ENCODE data around the gene LRIG1. TPM values are rescaled to one million over a fixed set of nuclear protein-coding genes. Genes with fewer than 3 reads are reported as not detected.

LRIG1 gene
- total and polyA plus RNA-seq, 2 of the 8 experiments (the other 6 are each of a cell fraction or from before 2014, with no cell fraction given) = 78.1 to 88.7 TPM

DNA sequence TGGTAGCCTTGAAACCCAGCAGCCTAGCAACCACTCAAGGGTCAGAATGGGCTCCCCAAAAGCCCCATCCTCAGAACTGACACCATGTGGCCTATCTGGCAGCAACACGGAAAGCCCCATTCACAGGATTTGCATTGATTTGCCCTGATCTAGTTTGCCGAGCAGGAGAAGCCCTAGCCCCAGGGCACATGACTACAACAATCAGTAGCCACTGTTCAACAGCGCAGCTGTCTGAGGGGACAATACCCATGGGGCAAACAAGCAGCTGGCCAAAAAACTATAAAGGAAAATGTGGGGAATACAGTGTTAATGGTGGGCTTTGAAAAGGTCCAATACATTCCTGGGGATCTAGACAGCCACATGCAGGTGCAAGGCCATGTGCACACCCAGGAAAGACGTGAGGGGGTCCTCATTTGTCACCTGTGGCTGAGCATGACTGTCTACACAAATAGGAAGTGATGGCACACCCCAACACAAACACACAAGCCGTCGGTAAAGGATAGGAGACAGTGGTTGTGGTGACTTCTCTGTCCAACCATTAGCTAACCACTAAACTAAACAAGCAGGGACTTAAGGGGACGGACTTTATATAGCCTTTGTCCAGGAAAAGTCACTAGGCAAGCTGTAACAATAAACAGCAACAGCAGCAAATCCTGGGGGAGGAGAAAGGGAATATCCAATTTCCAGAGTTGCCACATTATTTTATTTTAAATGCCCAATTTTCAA is 113.7 kb downstream of the LRIG1 start (continued):
- TF ChIP-seq, protein P1, sequence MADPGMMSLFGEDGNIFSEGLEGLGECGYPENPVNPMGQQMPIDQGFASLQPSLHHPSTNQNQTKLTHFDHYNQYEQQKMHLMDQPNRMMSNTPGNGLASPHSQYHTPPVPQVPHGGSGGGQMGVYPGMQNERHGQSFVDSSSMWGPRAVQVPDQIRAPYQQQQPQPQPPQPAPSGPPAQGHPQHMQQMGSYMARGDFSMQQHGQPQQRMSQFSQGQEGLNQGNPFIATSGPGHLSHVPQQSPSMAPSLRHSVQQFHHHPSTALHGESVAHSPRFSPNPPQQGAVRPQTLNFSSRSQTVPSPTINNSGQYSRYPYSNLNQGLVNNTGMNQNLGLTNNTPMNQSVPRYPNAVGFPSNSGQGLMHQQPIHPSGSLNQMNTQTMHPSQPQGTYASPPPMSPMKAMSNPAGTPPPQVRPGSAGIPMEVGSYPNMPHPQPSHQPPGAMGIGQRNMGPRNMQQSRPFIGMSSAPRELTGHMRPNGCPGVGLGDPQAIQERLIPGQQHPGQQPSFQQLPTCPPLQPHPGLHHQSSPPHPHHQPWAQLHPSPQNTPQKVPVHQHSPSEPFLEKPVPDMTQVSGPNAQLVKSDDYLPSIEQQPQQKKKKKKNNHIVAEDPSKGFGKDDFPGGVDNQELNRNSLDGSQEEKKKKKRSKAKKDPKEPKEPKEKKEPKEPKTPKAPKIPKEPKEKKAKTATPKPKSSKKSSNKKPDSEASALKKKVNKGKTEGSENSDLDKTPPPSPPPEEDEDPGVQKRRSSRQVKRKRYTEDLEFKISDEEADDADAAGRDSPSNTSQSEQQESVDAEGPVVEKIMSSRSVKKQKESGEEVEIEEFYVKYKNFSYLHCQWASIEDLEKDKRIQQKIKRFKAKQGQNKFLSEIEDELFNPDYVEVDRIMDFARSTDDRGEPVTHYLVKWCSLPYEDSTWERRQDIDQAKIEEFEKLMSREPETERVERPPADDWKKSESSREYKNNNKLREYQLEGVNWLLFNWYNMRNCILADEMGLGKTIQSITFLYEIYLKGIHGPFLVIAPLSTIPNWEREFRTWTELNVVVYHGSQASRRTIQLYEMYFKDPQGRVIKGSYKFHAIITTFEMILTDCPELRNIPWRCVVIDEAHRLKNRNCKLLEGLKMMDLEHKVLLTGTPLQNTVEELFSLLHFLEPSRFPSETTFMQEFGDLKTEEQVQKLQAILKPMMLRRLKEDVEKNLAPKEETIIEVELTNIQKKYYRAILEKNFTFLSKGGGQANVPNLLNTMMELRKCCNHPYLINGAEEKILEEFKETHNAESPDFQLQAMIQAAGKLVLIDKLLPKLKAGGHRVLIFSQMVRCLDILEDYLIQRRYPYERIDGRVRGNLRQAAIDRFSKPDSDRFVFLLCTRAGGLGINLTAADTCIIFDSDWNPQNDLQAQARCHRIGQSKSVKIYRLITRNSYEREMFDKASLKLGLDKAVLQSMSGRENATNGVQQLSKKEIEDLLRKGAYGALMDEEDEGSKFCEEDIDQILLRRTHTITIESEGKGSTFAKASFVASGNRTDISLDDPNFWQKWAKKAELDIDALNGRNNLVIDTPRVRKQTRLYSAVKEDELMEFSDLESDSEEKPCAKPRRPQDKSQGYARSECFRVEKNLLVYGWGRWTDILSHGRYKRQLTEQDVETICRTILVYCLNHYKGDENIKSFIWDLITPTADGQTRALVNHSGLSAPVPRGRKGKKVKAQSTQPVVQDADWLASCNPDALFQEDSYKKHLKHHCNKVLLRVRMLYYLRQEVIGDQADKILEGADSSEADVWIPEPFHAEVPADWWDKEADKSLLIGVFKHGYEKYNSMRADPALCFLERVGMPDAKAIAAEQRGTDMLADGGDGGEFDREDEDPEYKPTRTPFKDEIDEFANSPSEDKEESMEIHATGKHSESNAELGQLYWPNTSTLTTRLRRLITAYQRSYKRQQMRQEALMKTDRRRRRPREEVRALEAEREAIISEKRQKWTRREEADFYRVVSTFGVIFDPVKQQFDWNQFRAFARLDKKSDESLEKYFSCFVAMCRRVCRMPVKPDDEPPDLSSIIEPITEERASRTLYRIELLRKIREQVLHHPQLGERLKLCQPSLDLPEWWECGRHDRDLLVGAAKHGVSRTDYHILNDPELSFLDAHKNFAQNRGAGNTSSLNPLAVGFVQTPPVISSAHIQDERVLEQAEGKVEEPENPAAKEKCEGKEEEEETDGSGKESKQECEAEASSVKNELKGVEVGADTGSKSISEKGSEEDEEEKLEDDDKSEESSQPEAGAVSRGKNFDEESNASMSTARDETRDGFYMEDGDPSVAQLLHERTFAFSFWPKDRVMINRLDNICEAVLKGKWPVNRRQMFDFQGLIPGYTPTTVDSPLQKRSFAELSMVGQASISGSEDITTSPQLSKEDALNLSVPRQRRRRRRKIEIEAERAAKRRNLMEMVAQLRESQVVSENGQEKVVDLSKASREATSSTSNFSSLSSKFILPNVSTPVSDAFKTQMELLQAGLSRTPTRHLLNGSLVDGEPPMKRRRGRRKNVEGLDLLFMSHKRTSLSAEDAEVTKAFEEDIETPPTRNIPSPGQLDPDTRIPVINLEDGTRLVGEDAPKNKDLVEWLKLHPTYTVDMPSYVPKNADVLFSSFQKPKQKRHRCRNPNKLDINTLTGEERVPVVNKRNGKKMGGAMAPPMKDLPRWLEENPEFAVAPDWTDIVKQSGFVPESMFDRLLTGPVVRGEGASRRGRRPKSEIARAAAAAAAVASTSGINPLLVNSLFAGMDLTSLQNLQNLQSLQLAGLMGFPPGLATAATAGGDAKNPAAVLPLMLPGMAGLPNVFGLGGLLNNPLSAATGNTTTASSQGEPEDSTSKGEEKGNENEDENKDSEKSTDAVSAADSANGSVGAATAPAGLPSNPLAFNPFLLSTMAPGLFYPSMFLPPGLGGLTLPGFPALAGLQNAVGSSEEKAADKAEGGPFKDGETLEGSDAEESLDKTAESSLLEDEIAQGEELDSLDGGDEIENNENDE (IDR thresholded peaks at IDR 0.05; ENCODE audit: insufficient replicate concordance, low read length) = no peak
- TF ChIP-seq, protein P2, sequence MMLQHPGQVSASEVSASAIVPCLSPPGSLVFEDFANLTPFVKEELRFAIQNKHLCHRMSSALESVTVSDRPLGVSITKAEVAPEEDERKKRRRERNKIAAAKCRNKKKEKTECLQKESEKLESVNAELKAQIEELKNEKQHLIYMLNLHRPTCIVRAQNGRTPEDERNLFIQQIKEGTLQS (IDR thresholded peaks at IDR 0.05; ENCODE audit: insufficient read depth, low read depth, low read length) = no peak
- no peak for TF ChIP-seq SUZ12 (IDR thresholded peaks at IDR 0.05; ENCODE audit: low read length)
- TF ChIP-seq, protein P3, sequence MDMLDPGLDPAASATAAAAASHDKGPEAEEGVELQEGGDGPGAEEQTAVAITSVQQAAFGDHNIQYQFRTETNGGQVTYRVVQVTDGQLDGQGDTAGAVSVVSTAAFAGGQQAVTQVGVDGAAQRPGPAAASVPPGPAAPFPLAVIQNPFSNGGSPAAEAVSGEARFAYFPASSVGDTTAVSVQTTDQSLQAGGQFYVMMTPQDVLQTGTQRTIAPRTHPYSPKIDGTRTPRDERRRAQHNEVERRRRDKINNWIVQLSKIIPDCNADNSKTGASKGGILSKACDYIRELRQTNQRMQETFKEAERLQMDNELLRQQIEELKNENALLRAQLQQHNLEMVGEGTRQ (IDR thresholded peaks at IDR 0.05; ENCODE audit: low read length) = no peak
- TF ChIP-seq GABPA (IDR thresholded peaks at IDR 0.05; ENCODE audit: borderline replicate concordance, insufficient read depth, low read length) = no peak
- no peak for TF ChIP-seq SIRT6 (IDR thresholded peaks at IDR 0.05; ENCODE audit: low read length)
- TF ChIP-seq, protein P4, sequence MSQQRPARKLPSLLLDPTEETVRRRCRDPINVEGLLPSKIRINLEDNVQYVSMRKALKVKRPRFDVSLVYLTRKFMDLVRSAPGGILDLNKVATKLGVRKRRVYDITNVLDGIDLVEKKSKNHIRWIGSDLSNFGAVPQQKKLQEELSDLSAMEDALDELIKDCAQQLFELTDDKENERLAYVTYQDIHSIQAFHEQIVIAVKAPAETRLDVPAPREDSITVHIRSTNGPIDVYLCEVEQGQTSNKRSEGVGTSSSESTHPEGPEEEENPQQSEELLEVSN (IDR thresholded peaks at IDR 0.05) = no peak
